ENCODE data around the gene RDX. TPM values are rescaled to one million over a fixed set of nuclear protein-coding genes. Genes with fewer than 3 reads are reported as not detected.

The RDX gene
- total and polyA plus RNA-seq, 2 donors (not counting 1 experiment from before 2014, with no cell fraction given) = 4.4 to 34.8 TPM

DNA sequence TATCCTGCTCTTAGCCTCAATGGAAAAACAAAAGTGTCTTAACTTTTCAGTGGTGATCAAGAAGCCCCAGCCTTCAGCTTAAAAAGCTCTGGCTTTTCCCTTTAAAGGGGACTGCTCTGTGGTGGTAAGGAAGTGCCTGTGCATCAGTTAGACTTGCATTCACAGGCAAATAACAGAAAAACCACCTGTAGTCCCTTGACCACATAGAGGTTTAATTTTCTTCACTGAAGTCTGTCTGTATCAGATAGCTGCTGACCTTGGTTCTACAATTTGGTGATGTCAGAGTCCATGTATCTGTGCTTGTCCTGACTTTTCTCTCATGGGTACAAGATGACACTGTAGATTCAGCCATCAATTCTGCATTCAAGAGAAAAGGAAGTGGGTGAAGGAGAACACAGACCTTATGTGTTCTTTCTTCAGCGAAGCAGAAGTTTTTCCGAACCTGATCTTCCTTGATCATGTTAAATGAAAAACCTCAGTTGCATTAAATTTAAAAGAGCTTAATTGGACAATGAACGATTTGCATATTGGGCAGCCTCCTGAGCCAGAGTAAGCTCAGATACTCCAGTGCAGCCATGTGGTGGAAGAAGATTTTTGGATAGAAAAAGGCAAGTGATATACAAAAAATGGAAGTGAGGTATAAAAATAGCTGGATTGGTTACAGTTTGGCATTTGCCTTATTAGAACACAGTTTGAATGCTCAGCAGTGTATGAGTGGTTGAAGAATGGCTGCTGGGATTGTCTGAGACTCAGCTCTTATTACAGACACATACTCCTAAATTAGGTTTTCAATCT lies 43.2 kb upstream of the RDX start:
- Mint-ChIP-seq H3K27me3 (no peaks in the 10 kb centered on the region), H3K9me3 (ENCODE audit: insufficient read depth) (no peaks in the 10 kb centered on the region), H3K4me1 (peaks cover 3% of the 10 kb centered on the region), H3K27ac (no peak overlapping the region), H3K4me3 (no peak overlapping the region)
- no peaks in the 10 kb centered on the region for H3K4me1 ChIP-seq (ENCODE audit: control insufficient read depth in 2 of 2, insufficient read depth in 2 of 2, low read length in 2 of 2)
- H2AFZ ChIP-seq (ENCODE audit: insufficient read depth, low read depth, low read length, poor library complexity, severe bottlenecking) = no peak overlapping the region
- no peak for ATAC-seq (ENCODE audit: low read depth)
- H3K4me3 ChIP-seq (ENCODE audit: control extremely low read depth in 1 of 5, extremely low read depth in 1 of 5, insufficient read depth in 1 of 5, low read depth in 2 of 5, low read length in 4 of 5) = no peak overlapping the region
- ChIA-PET CTCF (interaction anchor here (0.6 to 1.5 kb wide), 3 partner anchors 9 to 139 kb away, joined by 3 to 5 read pairs (median 4); no protein-coding TSS in a partner anchor), POLR2A (no interaction called here)
- no peak overlapping the region for H3K9ac ChIP-seq (ENCODE audit: low read length)
- H3K27me3 ChIP-seq (replicated peaks in 1 of 4; ENCODE audit: control extremely low read depth in 1 of 4, control insufficient read depth in 3 of 4, insufficient read depth in 4 of 4, low read length in 3 of 4) = no peaks in the 10 kb centered on the region
- no peak for DNase-seq
- no peak overlapping the region for H3K4me2 ChIP-seq (replicated peaks; ENCODE audit: low read depth, low read length, poor library complexity, severe bottlenecking)
- intact Hi-C loops (cut with micrococcal nuclease) = no loop called here
- no peaks in the 10 kb centered on the region for H3K9me3 ChIP-seq (ENCODE audit: control extremely low read depth in 1 of 3, control insufficient read depth in 2 of 3, insufficient read depth in 1 of 3, low read length in 2 of 3)
- no peaks in the 10 kb centered on the region for H4K20me1 ChIP-seq (ENCODE audit: control insufficient read depth, insufficient read depth, low read length, poor library complexity, severe bottlenecking)
- H3K27ac ChIP-seq (ENCODE audit: low read length in 2 of 2) = no peak overlapping the region
- 74% methylated on average over 3 of the region's 3 CpGs for WGBS (ENCODE audit: insufficient coverage)
- no peaks in the 10 kb centered on the region for H3K36me3 ChIP-seq (replicated peaks in 1 of 2; ENCODE audit: control extremely low read depth in 1 of 2, control insufficient read depth in 1 of 2, extremely low read depth in 1 of 2, insufficient read depth in 2 of 2, low read length in 1 of 2)
- TF ChIP-seq, protein P1, sequence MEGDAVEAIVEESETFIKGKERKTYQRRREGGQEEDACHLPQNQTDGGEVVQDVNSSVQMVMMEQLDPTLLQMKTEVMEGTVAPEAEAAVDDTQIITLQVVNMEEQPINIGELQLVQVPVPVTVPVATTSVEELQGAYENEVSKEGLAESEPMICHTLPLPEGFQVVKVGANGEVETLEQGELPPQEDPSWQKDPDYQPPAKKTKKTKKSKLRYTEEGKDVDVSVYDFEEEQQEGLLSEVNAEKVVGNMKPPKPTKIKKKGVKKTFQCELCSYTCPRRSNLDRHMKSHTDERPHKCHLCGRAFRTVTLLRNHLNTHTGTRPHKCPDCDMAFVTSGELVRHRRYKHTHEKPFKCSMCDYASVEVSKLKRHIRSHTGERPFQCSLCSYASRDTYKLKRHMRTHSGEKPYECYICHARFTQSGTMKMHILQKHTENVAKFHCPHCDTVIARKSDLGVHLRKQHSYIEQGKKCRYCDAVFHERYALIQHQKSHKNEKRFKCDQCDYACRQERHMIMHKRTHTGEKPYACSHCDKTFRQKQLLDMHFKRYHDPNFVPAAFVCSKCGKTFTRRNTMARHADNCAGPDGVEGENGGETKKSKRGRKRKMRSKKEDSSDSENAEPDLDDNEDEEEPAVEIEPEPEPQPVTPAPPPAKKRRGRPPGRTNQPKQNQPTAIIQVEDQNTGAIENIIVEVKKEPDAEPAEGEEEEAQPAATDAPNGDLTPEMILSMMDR (IDR thresholded peaks at IDR 0.05) = no peak
- TF ChIP-seq EZH2 (IDR thresholded peaks at IDR 0.05; ENCODE audit: borderline replicate concordance, insufficient read depth, low read depth, low read length, poor library complexity, severe bottlenecking) = no peak
- no peaks in the 10 kb centered on the region for H3K79me2 ChIP-seq (ENCODE audit: control insufficient read depth, insufficient read depth, low read length)

GRCh38 chr11:110338684-110339083 lies 42.3 kb upstream of the RDX start:
- POLR2A ChIA-PET = no interaction called here
- H3K27ac Mint-ChIP-seq = no peak overlapping the region

More at GRCh38 chr11:110338684-110339083, 42.3 kb upstream of the RDX start:
- H4K20me1 ChIP-seq (ENCODE audit: control insufficient read depth, insufficient read depth, low read length, poor library complexity, severe bottlenecking) = no peaks in the 10 kb centered on the region
- no peak for TF ChIP-seq EZH2 (IDR thresholded peaks at IDR 0.05; ENCODE audit: borderline replicate concordance, insufficient read depth, low read depth, low read length, poor library complexity, severe bottlenecking)
- TF ChIP-seq, protein P1 (IDR thresholded peaks at IDR 0.05) = no peak
- no peaks in the 10 kb centered on the region for H3K9me3 ChIP-seq (ENCODE audit: control extremely low read depth in 1 of 3, control insufficient read depth in 2 of 3, insufficient read depth in 1 of 3, low read length in 2 of 3)
- H3K4me1 ChIP-seq (ENCODE audit: control insufficient read depth in 2 of 2, insufficient read depth in 2 of 2, low read length in 2 of 2) = no peaks in the 10 kb centered on the region
- H3K4me2 ChIP-seq (replicated peaks; ENCODE audit: low read depth, low read length, poor library complexity, severe bottlenecking) = no peak overlapping the region
- no peaks in the 10 kb centered on the region for H3K79me2 ChIP-seq (ENCODE audit: control insufficient read depth, insufficient read depth, low read length)
- CTCF ChIA-PET = interaction anchor here (0.6 to 1.5 kb wide), 2 partner anchors 88 to 138 kb away, joined by 4 to 5 read pairs; no protein-coding TSS in a partner anchor
- Mint-ChIP-seq H3K4me1 (peaks cover 3% of the 10 kb centered on the region), H3K4me3 (no peak overlapping the region), H3K9me3 (ENCODE audit: insufficient read depth) (no peaks in the 10 kb centered on the region), H3K27me3 (no peaks in the 10 kb centered on the region)
- no peak overlapping the region for H3K27ac ChIP-seq (ENCODE audit: low read length in 2 of 2)
- no peak overlapping the region for H3K9ac ChIP-seq (ENCODE audit: low read length)
- H2AFZ ChIP-seq (ENCODE audit: insufficient read depth, low read depth, low read length, poor library complexity, severe bottlenecking) = no peak overlapping the region
- DNase-seq = peak; percentile 21
- intact Hi-C loops (cut with micrococcal nuclease) = no loop called here
- no peak overlapping the region for H3K4me3 ChIP-seq (ENCODE audit: control extremely low read depth in 1 of 5, extremely low read depth in 1 of 5, insufficient read depth in 1 of 5, low read depth in 2 of 5, low read length in 4 of 5)
- no peaks in the 10 kb centered on the region for H3K36me3 ChIP-seq (replicated peaks in 1 of 2; ENCODE audit: control extremely low read depth in 1 of 2, control insufficient read depth in 1 of 2, extremely low read depth in 1 of 2, insufficient read depth in 2 of 2, low read length in 1 of 2)
- 78% methylated on average over 1 of the region's 5 CpGs for WGBS (ENCODE audit: insufficient coverage)
- no peaks in the 10 kb centered on the region for H3K27me3 ChIP-seq (replicated peaks in 1 of 4; ENCODE audit: control extremely low read depth in 1 of 4, control insufficient read depth in 3 of 4, insufficient read depth in 4 of 4, low read length in 3 of 4)
- peak; percentile 36 for ATAC-seq (ENCODE audit: low read depth)
